Panc1 (cell line): ENCODE results near the gene GYG2.

Experiments used
- POLR2AphosphoS5 ChIP-seq: IDR thresholded peaks from 2 replicates; pipeline ENCODE4 v1.6.1; 2012; ENCODE audit warnings: mild to moderate bottlenecking, low read depth, low read length, moderate library complexity
- TCF7L2 ChIP-seq: IDR thresholded peaks from 2 replicates; pipeline ENCODE4 v1.6.1; 2011; ENCODE audit warnings: mild to moderate bottlenecking, low read depth, low read length, inconsistent platforms
- TF ChIP-seq, protein P1 (sequence below): fragments of 450-650 bp; IDR thresholded peaks from 2 replicates; pipeline ENCODE4 v1.5.1; 2017; ENCODE audit warnings: mild to moderate bottlenecking
- TF ChIP-seq, protein P2 (sequence below), 2 experiments: IDR thresholded peaks; 2 replicates each; pipeline ENCODE4 v1.6.1; 2011 to 2012; ENCODE audit warnings: low read depth in 2 of 2, control low read depth in 1 of 2, low read length in 1 of 2, mild to moderate bottlenecking in 1 of 2, moderate library complexity in 1 of 2; ENCODE audit not compliant: insufficient read depth in 1 of 2

DNA sequence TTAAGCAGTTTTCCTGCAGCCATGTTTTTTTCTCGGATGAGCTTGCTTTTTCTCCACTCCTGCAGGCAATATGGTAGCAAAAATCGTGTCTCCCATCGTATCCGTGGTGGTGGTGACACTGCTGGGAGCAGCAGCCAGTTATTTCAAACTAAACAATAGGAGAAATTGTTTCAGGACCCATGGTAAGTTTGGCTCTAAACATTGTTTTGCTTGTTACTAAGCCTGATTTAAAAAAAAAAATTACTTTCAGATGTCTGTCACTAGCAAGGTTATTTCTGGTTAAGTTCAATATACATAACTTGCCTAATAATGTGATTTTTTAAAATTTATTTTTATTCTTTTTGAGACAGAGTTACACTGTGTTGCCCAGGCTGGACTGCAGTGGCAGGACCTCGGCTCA is 17.5 kb upstream of the GYG2 start:
- TF ChIP-seq, protein P1, sequence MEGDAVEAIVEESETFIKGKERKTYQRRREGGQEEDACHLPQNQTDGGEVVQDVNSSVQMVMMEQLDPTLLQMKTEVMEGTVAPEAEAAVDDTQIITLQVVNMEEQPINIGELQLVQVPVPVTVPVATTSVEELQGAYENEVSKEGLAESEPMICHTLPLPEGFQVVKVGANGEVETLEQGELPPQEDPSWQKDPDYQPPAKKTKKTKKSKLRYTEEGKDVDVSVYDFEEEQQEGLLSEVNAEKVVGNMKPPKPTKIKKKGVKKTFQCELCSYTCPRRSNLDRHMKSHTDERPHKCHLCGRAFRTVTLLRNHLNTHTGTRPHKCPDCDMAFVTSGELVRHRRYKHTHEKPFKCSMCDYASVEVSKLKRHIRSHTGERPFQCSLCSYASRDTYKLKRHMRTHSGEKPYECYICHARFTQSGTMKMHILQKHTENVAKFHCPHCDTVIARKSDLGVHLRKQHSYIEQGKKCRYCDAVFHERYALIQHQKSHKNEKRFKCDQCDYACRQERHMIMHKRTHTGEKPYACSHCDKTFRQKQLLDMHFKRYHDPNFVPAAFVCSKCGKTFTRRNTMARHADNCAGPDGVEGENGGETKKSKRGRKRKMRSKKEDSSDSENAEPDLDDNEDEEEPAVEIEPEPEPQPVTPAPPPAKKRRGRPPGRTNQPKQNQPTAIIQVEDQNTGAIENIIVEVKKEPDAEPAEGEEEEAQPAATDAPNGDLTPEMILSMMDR: no peak
- TF ChIP-seq POLR2AphosphoS5: no peak
- TF ChIP-seq TCF7L2: no peak
- TF ChIP-seq, protein P2, sequence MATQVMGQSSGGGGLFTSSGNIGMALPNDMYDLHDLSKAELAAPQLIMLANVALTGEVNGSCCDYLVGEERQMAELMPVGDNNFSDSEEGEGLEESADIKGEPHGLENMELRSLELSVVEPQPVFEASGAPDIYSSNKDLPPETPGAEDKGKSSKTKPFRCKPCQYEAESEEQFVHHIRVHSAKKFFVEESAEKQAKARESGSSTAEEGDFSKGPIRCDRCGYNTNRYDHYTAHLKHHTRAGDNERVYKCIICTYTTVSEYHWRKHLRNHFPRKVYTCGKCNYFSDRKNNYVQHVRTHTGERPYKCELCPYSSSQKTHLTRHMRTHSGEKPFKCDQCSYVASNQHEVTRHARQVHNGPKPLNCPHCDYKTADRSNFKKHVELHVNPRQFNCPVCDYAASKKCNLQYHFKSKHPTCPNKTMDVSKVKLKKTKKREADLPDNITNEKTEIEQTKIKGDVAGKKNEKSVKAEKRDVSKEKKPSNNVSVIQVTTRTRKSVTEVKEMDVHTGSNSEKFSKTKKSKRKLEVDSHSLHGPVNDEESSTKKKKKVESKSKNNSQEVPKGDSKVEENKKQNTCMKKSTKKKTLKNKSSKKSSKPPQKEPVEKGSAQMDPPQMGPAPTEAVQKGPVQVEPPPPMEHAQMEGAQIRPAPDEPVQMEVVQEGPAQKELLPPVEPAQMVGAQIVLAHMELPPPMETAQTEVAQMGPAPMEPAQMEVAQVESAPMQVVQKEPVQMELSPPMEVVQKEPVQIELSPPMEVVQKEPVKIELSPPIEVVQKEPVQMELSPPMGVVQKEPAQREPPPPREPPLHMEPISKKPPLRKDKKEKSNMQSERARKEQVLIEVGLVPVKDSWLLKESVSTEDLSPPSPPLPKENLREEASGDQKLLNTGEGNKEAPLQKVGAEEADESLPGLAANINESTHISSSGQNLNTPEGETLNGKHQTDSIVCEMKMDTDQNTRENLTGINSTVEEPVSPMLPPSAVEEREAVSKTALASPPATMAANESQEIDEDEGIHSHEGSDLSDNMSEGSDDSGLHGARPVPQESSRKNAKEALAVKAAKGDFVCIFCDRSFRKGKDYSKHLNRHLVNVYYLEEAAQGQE (IDR thresholded peaks at IDR 0.05; ENCODE audit: insufficient read depth in 1 of 2, low read depth in 2 of 2, low read length in 1 of 2): no peak
